Tibial nerve (tissue), 4 donors: ENCODE results near the gene ZNF621. TPM values are rescaled to one million over a fixed set of nuclear protein-coding genes. Genes with fewer than 3 reads are reported as not detected.
A peak's percentile ranks its signal among the peaks of the same experiment; 100 is the strongest.

ENCODE experiments used
- DNase-seq, 2 donors: peaks; one replicate each; pipeline ENCODE4 v3.0.0-alpha.2; 2019; ENCODE audit warnings: low spot score in 2 of 2
- H3K27ac ChIP-seq, 4 donors: fragments of 200-600 bp; sonication (generic) in 3 of 4; one replicate each; pipeline ENCODE4 v1.5.1; 2017 to 2019; ENCODE audit warnings: mild to moderate bottlenecking in 1 of 4
- H3K27me3 ChIP-seq, 2 donors: fragments of 200-600 bp; sonication (generic) in 1 of 2; one replicate each; pipeline versions ENCODE4 v1.5.1 to v1.6.0; 2017 to 2019
- H3K36me3 ChIP-seq, 3 donors: fragments of 200-600 bp; sonication (generic); one replicate each; pipeline ENCODE4 v1.5.1; 2018 to 2019
- H3K4me1 ChIP-seq, 4 donors: fragments of 200-600 bp; sonication (generic) in 3 of 4; one replicate each; pipeline ENCODE4 v1.5.1; 2017 to 2019
- H3K4me3 ChIP-seq, 4 donors: fragments of 200-600 bp; sonication (generic) in 3 of 4; one replicate each; pipeline ENCODE4 v1.5.1; 2017 to 2019; ENCODE audit warnings: mild to moderate bottlenecking in 1 of 4, moderate library complexity in 1 of 4
- H3K9me3 ChIP-seq, 4 donors: fragments of 200-600 bp; sonication (generic) in 3 of 4; one replicate each; pipeline ENCODE4 v1.5.1; 2017 to 2019
- CTCF ChIP-seq, 5 experiments: fragments of 200-600 bp in 3 of 5; fragments of 450-650 bp in 2 of 5; sonication (generic) in 3 of 5; IDR thresholded peaks; one replicate each; pipeline ENCODE4 v1.5.1; 2016 to 2019; ENCODE audit warnings: antibody characterized with exemption in 5 of 5, mild to moderate bottlenecking in 3 of 5, moderate library complexity in 2 of 5
- EP300 ChIP-seq, 2 donors: sonication (generic); formaldehyde crosslinking; IDR thresholded peaks; one replicate each; pipeline ENCODE4 v1.6.1; 2017; ENCODE audit warnings: antibody characterized with exemption in 2 of 2, mild to moderate bottlenecking in 1 of 2
- POLR2A ChIP-seq, 2 donors: fragments of 450-650 bp; IDR thresholded peaks; one replicate each; pipeline ENCODE4 v1.6.1; 2017; ENCODE audit warnings: antibody characterized with exemption in 2 of 2, mild to moderate bottlenecking in 2 of 2, moderate library complexity in 2 of 2
- WGBS, 2 donors: methylation state at CpG; one replicate each; pipeline ENCODE4 v1.1.5; 2018; 5-methylcytosine and 5-hydroxymethylcytosine counted together
- total RNA-seq, 4 donors: library from RNA; depleted of rRNA; stranded (reverse); fragments of >200 nt; gene quantifications; one replicate each; pipeline ENCODE4 v1.1.0, GENCODE V29; 2016

The ZNF621 gene
- total RNA-seq, 4 donors from 2014 or later = 18.8 to 30.8 (median 25.6) TPM

GRCh38 chr3:40580494-40581091 lies 55.8 kb downstream of the ZNF621 start:
- H3K27ac ChIP-seq = no peak overlapping the region
- no peaks in the 10 kb centered on the region for H3K9me3 ChIP-seq
- no peak overlapping the region for H3K4me3 ChIP-seq
- H3K27me3 ChIP-seq = no peaks in the 10 kb centered on the region
- WGBS, 2 donors = 3% methylated on average over 2 of the region's 2 CpGs
- TF ChIP-seq CTCF (IDR thresholded peaks at IDR 0.05) = peak; percentile 86 to 95 (median 92)
- TF ChIP-seq POLR2A (IDR thresholded peaks at IDR 0.05) = no peak
- TF ChIP-seq EP300 (IDR thresholded peaks at IDR 0.05) = no peak
- H3K36me3 ChIP-seq = no peaks in the 10 kb centered on the region
- peak; percentile 30 to 66 for DNase-seq
- peaks cover 0 to 34% (median 3%) of the 10 kb centered on the region in 4 donors for H3K4me1 ChIP-seq

- no peaks in the 10 kb centered on the region for H3K27me3 ChIP-seq
- no peak for TF ChIP-seq CTCF (IDR thresholded peaks at IDR 0.05)
- TF ChIP-seq EP300 (IDR thresholded peaks at IDR 0.05) = no peak
- TF ChIP-seq POLR2A (IDR thresholded peaks at IDR 0.05) = no peak
- H3K36me3 ChIP-seq = no peaks in the 10 kb centered on the region
- H3K27ac ChIP-seq = no peak overlapping the region
- 87 to 88% methylated on average over 1 of the region's 1 CpG for WGBS, 2 donors
- H3K4me1 ChIP-seq = peaks cover 0 to 38% (median 3%) of the 10 kb centered on the region in 4 donors
- H3K4me3 ChIP-seq = no peak overlapping the region
- H3K9me3 ChIP-seq = no peaks in the 10 kb centered on the region
- no peak for DNase-seq
Measured at GRCh38 chr3:40581166-40581565, 56.4 kb downstream of the ZNF621 start.

GRCh38 chr3:40582401-40583027 lies 57.8 kb downstream of the ZNF621 start:
- WGBS, 2 donors = 35 to 80% methylated on average over 2 of the region's 2 CpGs
- Histone ChIP-seq H3K36me3 (no peaks in the 10 kb centered on the region), H3K27ac (no peak overlapping the region), H3K4me1 (peaks cover 0 to 38% (median 3%) of the 10 kb centered on the region in 4 donors), H3K9me3 (no peaks in the 10 kb centered on the region), H3K27me3 (no peaks in the 10 kb centered on the region), H3K4me3 (no peak overlapping the region)
- DNase-seq = no peak
- TF ChIP-seq POLR2A (IDR thresholded peaks at IDR 0.05) = no peak
- no peak for TF ChIP-seq CTCF (IDR thresholded peaks at IDR 0.05)
- no peak for TF ChIP-seq EP300 (IDR thresholded peaks at IDR 0.05)

GRCh38 chr3:40583691-40584090 lies 58.9 kb downstream of the ZNF621 start:
- TF ChIP-seq POLR2A (IDR thresholded peaks at IDR 0.05) (no peak), CTCF (IDR thresholded peaks at IDR 0.05) (no peak), EP300 (IDR thresholded peaks at IDR 0.05) (no peak)

GRCh38 chr3:40584625-40585189 lies 59.9 kb downstream of the ZNF621 start:
- WGBS, 2 donors = 15 to 16% methylated on average over 15 of the region's 15 CpGs
- Histone ChIP-seq H3K27me3 (no peaks in the 10 kb centered on the region), H3K27ac (peak overlapping the region in 1 of 4 donors; percentile 20), H3K36me3 (no peaks in the 10 kb centered on the region), H3K4me3 (no peak overlapping the region), H3K9me3 (no peaks in the 10 kb centered on the region), H3K4me1 (peaks cover 0 to 38% (median 3%) of the 10 kb centered on the region in 4 donors)
- peak; percentile 82 to 86 for DNase-seq
- TF ChIP-seq EP300 (IDR thresholded peaks at IDR 0.05) (peak in 1 of 2 donors; percentile 77), CTCF (IDR thresholded peaks at IDR 0.05) (peak; percentile 94 to 98 (median 95)), POLR2A (IDR thresholded peaks at IDR 0.05) (no peak)

More at GRCh38 chr3:40583691-40584090, 58.9 kb downstream of the ZNF621 start:
- WGBS, 2 donors = 76 to 83% methylated on average over 7 of the region's 7 CpGs
- no peaks in the 10 kb centered on the region for H3K9me3 ChIP-seq
- DNase-seq = no peak
- H3K4me1 ChIP-seq = peaks cover 0 to 38% (median 3%) of the 10 kb centered on the region in 4 donors
- no peaks in the 10 kb centered on the region for H3K36me3 ChIP-seq
- no peak overlapping the region for H3K4me3 ChIP-seq
- H3K27me3 ChIP-seq = no peaks in the 10 kb centered on the region
- H3K27ac ChIP-seq = no peak overlapping the region
